HG03558 (cell line): ENCODE results near the gene PRR19.

Source experiments
- ATAC-seq: cut with Tn5 transposase; IDR thresholded peaks from one replicate; pipeline ENCODE4 v1.9.1; 2021; ENCODE audit warnings: moderate number of reproducible peaks; ENCODE audit not compliant: unreplicated experiment; ENCODE audit errors: extremely low read depth

PRR19 gene

DNA sequence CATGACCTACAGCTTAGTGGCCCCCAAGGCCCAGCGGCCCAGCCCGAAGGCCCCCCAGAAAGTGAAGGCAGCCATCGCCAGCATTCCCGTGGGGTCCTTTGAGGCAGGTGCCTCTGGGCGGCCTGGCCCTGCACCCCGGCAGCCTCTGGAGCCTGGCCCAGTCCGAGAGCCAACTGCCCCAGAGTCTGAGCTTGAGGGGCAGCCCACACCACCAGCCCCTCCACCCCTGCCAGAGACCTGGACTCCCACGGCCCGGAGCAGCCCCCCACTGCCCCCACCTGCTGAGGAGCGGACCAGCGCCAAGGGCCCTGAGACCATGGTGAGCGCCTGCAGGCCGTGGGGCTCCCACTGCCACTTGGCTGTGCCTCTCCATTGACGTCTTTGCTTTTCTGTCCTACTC is 9.0 kb upstream of the PRR19 start:
- no peak for ATAC-seq

DNA sequence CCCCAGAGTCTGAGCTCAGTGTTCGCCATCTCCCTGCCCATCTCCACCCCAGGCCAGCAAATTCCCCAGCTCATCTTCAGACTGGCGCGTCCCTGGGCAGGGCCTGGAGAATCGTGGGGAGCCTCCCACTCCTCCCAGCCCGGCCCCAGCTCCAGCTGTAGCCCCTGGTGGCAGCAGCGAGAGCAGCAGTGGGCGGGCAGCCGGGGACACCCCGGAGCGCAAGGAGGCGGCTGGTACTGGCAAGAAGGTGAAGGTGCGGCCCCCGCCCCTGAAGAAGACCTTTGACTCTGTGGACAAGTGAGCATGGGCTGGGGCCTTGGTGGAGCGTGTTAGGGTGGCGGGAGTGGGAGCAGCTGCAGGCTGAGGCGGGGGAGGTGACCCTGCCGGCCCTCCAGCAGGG is 8.4 kb upstream of the PRR19 start:
- no peak for ATAC-seq

DNA sequence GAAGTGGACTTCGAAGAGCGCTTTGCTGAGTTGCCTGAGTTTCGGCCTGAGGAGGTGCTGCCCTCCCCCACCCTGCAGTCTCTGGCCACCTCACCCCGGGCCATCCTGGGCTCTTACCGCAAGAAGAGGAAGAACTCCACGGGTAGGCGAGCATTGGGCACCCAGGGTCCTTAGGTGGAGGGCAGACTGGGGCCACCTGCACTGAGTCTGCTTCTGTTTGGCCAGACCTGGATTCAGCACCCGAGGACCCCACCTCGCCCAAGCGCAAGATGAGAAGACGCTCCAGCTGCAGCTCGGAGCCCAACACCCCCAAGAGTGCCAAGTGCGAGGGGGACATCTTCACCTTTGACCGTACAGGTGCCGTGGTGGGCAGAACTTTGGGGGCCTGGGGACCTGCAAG is 8.0 kb upstream of the PRR19 start:
- ATAC-seq, result no peak

DNA sequence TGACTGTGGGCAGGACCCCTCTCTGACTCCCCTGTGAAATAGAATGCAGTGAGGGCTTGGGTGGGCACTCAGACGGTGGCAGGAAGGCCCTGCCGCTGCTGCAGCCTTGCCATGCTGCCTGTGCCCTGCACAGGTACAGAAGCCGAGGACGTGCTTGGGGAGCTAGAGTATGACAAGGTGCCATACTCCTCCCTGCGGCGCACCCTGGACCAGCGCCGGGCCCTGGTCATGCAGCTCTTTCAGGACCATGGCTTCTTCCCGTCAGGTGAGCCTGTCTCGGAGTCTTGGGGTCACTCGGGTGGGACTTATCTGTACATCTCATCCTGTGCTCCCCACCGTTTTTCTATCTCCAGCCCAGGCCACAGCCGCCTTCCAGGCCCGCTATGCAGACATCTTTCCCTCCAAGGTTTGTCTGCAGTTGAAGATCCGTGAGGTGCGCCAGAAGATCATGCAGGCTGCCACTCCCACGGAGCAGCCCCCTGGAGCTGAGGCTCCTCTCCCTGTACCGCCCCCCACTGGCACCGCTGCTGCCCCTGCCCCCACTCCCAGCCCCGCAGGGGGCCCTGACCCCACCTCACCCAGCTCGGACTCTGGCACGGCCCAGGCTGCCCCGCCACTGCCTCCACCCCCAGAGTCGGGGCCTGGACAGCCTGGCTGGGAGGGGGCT is 7.3 kb upstream of the PRR19 start:
- ATAC-seq, result no peak

DNA sequence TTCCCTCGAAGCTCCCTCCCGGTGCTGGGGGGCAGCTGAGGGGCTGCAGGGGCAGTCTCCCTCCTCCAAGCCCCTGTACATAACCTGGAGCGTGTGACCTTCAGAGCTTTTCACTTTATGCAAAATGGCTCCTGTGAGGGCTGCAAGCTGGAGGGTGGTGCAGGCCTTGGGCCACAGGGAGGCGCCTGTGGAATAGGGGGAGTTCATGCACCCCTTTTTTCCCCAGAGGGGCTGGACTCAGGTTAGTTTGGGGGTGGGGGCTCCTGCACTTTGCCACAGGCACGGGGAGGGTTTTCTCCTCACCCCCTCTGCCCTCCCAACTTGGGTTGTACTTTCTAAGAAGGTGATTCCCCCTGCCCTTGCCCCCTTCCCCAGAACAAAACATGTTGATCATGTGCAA is 6.6 kb upstream of the PRR19 start:
- no peak for ATAC-seq

DNA sequence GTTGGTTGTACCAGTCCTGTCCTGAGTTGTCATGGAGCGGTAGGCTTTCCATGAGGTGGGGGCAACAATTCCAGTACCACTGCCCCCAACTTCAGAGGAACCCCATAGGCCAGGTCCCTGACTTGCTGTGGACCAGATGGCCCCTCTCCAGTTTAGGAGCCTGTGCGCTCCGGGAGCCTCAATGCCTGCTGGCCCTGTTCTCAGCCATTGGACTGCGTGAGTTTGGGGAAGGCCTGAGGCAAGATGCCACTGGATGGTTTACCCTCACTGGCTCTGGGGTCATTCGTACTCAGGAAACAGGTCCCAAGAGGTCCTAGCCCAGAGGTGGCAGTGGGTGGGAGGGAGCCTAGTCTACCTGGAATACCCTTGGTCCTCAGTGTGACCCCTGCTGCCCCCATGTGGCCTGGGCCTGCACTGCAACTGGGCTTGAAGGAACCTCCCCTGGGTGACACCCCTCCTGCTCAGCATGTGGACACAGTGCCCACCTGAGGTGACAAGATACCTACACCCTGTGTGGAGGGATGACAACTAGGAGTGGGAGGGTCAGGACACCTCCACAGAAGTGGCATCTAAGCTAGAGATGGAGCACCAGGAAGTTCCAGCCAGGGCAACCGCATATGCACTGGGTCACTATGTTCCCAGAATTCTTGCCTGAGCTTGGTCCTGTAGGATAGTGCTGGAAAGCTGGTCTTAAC is 6.0 kb upstream of the PRR19 start:
- no peak for ATAC-seq

DNA sequence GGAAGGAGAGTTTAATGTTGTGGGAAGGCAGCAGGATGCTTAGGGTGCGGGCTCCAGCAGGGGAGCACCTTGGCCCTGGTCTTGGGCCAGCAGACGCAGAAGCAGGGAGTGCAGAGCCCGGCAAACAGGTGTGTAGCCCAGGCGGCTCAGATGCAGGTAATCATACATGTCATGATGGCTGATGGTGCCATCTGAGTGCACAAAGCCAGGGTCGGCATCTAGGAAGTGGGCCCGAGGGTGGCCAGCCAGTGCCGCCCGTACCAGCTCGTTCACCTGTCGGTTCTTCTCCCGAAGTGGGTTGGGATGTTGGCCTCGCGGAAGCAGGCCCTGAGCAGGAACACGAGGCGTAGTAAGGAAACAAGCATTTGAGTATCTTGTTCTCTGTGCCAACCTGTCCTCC is 4.9 kb upstream of the PRR19 start:
- no peak for ATAC-seq

DNA sequence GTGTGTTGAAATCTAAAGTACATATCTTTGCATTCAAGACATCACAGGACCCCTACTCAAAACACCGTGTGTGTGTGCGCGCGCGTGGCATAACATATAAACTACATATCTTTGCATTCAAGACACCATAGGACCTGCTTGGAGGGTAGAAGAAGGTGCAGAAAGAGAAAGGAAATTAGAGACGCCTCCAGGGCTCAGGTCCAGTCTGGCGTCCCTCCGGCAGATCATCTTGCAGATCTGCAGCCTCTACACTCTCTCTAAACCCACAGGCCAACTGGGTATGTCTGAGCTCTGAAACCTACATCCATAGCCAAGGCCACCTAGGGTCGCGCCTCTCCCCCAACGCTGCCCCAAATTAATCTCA is 1.2 kb downstream of the PRR19 start:
- ATAC-seq, result no peak

DNA sequence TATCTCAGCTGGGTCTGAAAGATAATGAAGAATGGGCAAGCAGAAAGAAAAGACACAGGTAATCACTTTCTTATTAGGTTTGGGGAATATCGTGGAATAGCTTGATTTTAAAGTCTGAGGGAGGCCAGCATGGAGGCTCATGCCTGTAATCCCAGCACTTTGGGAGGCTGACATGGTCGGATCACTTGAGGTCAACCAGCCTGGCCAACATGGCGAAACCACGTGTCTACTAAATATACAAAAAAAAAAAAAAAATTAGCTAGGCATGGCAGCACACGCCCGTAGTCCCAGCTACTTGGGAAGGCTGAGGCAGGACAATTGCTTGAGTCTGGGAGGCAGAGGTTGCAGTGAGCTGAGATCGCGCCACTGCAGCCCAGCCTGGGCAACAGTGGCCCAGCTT is 1.9 kb downstream of the PRR19 start:
- no peak for ATAC-seq

DNA sequence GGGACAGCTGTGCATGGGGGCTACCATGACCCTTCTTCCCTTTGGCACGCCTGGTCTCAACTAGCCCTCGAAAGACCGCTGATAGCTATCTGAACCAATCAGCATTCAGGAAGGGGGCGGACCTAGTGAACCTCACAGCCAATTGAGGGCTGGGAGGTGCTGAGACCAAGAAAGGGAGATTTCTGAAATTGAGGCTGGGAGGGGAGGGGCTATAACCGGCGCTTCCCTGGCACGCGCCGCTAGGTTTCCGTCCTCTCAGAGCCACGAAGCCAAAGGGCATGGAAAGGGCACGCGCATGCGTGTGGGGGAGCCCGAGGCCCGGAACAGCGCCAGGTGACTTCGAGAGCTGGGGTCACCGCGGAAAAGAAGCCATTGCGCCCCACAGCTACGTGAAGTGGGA is 4.7 kb downstream of the PRR19 start:
- no peak for ATAC-seq

DNA sequence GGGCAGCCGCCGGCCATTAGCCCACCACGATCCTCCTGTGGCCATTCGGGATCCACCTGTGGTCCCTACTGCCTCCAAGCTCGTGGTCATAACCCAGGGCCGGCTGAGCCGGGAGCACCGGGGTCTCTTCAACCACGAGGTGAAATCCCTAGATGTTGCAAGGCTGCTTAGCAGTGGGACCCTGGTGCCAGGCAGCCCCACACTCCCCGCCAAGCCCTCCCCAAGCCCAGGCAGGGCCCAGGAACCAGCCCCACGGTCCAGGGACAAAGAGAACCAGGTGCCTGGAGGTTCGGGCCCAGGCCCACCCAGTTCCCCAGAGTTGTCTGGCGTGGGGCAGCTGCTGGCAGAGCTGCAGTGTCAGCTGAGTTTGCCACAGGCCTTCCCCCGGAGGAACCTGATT is 7.8 kb downstream of the PRR19 start:
- no peak for ATAC-seq

DNA sequence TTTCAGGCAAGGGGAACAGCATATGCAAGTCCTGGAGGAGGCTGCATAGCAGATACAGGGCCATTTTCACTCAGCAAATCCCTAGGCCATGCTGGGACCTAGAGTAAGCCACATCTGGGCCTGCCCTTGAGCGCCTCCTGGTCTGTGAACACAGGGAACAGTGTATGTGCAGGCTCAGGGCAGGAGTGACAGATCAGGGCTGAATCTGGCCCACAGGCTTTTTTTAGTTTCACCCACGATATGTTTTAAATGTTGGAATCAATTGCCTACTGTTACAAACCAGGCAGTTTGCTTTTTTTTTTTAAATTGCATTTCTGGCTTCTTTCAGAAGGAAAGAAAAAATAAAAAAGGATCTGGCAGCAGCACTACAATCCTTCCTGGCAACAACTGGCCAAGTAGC is 9.7 kb downstream of the PRR19 start:
- ATAC-seq, result no peak

DNA sequence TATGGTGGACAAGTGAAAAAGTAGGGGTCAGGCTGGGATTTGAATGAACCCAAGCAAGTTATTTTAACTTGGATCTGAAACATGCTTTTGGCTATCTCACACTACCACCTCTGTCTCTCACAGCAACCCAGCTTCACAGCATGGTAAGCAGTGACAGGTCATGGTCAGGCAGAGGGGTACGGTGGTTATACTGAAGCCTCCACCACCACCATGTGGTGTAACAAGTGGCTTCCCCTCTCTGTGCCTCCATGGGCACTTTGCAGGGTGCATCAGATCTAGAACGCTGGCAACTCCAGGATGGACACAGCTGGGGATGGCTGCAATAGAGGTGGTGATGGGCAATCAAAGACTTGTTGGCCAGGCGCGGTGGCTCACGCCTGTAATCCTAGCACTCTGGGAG is 10.4 kb downstream of the PRR19 start:
- ATAC-seq, result no peak

DNA sequence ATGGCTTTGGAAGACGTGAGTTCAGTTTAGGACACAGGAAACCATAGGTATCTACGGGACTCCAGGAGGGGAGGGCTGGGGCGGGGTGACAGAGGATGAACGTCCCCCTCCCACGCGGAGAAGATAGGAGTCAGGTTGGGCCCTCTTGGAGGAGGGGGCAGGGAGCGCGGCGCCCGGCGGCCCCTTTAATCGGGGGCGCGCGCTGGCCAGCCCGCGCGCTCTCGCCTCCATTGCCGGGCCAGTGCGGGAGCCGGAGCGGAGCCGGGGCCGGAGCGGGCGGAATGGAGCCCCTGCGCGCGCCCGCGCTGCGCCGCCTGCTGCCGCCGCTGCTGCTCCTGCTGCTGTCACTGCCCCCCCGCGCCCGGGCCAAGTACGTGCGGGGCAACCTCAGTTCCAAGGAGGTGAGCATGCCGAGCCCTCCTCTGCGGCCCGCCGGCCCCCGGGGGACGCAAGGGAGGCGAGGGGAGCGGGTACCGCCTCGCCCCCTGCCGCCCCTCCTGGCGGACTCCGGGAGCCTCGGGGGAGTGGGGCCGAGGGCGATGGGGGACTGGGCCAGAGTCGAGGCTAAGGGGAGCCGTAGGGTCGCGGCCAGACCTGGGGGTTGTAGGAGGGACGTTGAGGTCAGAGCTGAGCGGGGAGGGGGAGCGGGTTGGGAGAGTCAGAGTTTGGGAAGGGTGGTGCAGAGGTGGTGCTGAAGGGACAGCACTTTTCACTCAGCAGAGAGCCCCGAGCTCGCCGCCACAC is 11.3 kb downstream of the PRR19 start, which contains the start of gene TMEM145:
Gene TMEM145, plus strand, starts transcription at position 214 of the 744 bp plus-strand sequence. Its CDS starts 68 bp downstream, at position 282.
- ATAC-seq, result no peak

DNA sequence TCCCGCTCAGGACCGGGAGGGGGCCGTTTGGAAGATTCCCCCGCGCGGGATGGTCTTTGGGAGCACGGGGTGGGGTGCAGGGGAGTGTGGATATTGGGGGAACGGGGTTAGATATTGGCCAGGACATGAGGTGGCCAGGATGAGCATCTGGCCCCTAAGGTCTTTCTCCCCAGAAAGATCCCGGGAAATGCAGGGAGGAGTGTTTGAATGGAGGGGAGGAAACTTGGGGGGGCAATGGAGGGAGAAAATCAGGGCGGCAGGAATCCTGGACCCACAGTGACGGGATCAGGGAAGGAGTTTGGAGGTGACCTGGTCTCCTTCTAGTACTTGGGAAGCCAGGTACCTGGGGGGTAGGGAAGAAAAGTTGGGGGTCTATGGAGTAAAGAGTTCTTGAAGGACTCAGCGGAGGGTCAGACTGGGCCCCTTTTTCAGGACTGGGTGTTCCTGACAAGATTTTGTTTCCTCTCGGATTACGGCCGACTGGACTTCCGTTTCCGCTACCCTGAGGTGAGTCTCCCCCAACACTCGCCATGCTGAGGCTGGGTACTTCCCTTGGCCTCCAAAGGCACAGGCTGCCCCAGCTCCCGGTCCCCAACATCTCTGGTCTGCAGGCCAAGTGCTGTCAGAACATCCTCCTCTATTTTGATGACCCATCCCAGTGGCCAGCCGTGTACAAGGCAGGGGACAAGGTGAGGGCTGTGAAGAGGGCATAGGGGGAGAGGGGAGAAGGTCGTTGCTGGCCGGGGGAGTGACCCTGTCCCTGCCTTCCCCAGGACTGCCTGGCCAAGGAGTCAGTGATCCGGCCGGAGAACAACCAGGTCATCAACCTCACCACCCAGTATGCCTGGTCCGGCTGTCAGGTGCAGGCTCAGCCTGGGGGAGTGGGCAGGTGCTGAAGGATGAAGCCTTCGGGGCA is 12.2 kb downstream of the PRR19 start:
- no peak for ATAC-seq

DNA sequence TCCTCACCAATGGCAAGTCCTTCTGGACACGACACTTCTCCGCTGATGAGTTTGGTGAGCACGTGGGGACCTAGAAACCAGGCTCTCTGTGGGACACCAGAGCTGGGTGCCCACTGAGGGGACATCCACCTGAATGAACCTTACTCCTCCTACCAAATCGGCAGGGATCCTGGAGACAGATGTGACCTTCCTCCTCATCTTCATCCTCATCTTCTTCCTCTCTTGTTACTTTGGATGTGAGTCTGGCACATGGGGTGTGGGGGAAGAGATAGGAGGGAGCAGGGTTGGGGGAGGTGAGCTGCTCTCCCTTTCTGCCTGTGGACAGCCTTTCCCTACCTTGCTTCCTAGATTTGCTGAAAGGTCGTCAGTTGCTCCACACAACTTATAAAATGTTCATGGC is 13.1 kb downstream of the PRR19 start:
- no peak for ATAC-seq

DNA sequence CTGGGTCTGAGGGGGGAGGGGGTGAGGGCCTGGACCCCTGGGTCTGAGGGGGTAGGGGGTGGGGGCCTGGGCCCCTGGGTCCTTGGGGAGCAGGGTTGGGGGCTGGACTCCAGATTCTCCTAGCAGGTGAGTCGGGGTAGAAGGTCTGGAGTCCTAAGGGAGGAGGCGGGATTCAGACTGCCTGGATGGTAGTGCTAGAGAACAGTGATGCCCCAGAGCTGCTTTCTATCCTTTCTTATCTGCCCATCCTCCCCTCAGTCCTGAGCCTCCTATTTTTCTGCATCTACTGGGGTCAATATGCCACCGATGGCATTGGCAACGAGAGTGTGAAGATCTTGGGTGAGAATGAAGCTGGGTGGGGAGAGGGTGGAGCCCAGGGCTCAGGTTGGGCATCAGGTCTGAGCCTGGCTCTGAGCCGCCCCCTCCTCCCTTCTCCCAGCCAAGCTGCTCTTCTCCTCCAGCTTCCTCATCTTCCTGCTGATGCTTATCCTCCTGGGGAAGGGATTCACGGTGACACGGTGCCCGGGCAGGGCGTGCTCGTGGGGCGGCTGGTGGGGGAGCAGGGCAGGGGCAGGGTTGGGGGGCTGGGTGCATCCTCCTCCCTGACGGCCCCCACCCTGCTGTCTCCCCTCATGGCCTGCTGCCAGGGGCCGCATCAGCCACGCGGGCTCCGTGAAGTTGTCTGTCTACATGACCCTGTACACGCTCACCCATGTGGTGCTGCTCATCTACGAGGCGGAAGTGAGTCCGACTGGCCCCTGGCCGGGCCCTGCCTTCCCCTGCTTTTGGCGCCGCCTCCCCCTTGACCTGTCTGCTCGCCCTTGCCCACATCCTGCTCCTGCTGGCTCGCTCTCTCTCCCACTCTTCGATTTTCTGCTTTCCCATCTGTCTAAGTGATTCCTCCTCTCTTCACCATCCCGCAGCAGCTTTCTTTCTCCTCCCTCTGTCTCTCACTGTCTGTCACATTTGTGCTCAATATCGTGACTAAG is 14.6 kb downstream of the PRR19 start:
- no peak for ATAC-seq

DNA sequence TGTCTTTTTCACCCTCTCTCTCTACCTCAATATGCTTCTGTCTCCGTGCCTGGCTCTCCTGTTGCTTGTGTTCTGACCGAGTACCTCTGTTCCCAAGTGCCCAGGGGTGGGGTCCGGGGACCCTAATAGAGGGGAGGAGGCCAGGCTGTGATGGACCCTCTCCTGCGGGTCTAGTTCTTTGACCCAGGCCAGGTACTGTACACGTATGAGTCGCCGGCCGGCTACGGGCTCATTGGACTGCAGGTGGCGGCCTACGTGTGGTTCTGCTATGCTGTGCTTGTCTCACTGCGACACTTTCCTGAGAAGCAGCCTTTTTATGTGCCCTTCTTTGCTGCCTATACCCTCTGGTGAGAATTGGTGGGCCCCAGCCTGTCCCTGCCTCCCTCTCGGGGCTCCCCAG is 15.6 kb downstream of the PRR19 start:
- no peak for ATAC-seq

DNA sequence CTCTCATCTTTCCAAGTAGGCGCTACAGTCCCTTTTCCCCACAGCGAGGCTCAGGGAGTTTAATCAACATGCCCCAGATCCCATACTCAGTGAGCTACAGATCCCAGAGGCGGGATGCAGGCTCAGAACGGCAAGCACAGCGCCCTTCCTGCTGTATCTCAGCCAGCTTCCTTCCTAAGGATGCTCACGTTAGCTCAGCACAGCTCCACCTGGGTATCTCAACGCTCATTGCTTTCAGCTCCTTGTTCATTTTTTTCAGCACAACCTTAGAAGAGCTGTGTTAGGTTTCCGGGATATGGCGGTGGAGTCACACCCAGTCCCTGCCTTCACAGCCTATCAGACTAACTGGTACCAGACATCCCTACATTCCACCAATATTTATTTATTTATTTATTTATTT is 20.4 kb downstream of the PRR19 start:
- no peak for ATAC-seq
